Nephron (organoid): ENCODE measurements around the gene CALCOCO1.

Experiments used
- H3K27ac Mint-ChIP-seq, 3 experiments: 2 replicates each; pipeline ENCODE4 v1.8.0; 2020; ENCODE audit warnings: mixed read lengths in 3 of 3, mild to moderate bottlenecking in 2 of 3, moderate library complexity in 1 of 3
- H3K27me3 Mint-ChIP-seq: 2 replicates; pipeline ENCODE4 v1.8.0; 2021; ENCODE audit warnings: low read depth, mild to moderate bottlenecking, moderate library complexity, mixed read lengths
- H3K36me3 Mint-ChIP-seq: 2 replicates; pipeline ENCODE4 v1.8.0; 2020; ENCODE audit warnings: low read depth, mixed read lengths
- H3K4me1 Mint-ChIP-seq: 2 replicates; pipeline ENCODE4 v1.8.0; 2020; ENCODE audit warnings: mixed read lengths
- H3K4me3 Mint-ChIP-seq, 3 experiments: 2 replicates each; pipeline ENCODE4 v1.8.0; 2020; ENCODE audit warnings: mild to moderate bottlenecking in 3 of 3, mixed read lengths in 3 of 3, moderate library complexity in 2 of 3
- H3K9me3 Mint-ChIP-seq: 2 replicates; pipeline ENCODE4 v1.8.0; 2020; ENCODE audit warnings: mixed read lengths
- TF ChIP-seq, protein P1 (sequence below), 3 experiments: fragments of 200-600 bp; sonication (generic); IDR thresholded peaks; one replicate each; pipeline ENCODE4 v1.5.0; 2021; ENCODE audit warnings: antibody characterized with exemption in 3 of 3; ENCODE audit not compliant: unreplicated experiment in 3 of 3

CALCOCO1 gene

DNA sequence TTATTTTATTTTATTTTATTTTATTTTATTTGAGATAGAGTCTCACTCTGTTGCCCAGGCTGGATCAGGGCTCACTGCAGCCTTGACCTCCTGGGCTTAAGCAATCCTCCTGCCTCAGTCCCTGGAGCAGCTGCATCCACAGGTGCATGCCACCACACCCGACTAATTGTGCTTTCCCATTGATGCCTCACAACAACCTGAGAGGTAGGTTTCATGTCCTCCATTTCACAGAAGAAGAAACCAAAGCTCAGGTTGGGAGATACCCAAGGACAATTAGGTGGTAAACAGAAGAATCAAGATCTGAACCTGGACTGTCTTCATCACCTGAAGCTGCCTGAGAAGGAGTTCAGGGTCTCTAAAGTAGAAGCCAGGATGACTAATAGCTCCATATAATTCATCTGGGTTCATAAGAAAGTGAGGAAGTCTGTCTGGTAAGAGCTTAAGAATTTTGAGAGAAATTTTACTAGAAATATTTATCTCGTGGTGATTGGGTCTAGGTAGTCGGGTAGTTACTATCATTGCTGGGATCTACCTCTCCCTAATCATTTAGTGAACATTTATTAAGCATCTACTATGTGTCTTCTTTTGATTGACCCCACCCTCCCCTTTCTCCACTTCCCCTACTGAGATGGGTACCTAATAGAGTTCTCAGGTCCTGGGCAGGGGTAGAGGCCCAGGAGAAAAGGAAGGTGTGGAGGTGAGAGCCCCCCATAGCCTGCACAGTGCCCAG, 28.1 kb downstream of the CALCOCO1 start:
- Mint-ChIP-seq H3K36me3 (no peaks in the 10 kb centered on the region), H3K9me3 (no peaks in the 10 kb centered on the region), H3K4me3 (no peak overlapping the region), H3K27me3 (peaks cover 96% of the 10 kb centered on the region), H3K27ac (no peak overlapping the region), H3K4me1 (peaks cover 58% of the 10 kb centered on the region)
- TF ChIP-seq, protein P1, sequence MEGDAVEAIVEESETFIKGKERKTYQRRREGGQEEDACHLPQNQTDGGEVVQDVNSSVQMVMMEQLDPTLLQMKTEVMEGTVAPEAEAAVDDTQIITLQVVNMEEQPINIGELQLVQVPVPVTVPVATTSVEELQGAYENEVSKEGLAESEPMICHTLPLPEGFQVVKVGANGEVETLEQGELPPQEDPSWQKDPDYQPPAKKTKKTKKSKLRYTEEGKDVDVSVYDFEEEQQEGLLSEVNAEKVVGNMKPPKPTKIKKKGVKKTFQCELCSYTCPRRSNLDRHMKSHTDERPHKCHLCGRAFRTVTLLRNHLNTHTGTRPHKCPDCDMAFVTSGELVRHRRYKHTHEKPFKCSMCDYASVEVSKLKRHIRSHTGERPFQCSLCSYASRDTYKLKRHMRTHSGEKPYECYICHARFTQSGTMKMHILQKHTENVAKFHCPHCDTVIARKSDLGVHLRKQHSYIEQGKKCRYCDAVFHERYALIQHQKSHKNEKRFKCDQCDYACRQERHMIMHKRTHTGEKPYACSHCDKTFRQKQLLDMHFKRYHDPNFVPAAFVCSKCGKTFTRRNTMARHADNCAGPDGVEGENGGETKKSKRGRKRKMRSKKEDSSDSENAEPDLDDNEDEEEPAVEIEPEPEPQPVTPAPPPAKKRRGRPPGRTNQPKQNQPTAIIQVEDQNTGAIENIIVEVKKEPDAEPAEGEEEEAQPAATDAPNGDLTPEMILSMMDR (IDR thresholded peaks at IDR 0.05; ENCODE audit: unreplicated experiment in 3 of 3) = no peak

DNA sequence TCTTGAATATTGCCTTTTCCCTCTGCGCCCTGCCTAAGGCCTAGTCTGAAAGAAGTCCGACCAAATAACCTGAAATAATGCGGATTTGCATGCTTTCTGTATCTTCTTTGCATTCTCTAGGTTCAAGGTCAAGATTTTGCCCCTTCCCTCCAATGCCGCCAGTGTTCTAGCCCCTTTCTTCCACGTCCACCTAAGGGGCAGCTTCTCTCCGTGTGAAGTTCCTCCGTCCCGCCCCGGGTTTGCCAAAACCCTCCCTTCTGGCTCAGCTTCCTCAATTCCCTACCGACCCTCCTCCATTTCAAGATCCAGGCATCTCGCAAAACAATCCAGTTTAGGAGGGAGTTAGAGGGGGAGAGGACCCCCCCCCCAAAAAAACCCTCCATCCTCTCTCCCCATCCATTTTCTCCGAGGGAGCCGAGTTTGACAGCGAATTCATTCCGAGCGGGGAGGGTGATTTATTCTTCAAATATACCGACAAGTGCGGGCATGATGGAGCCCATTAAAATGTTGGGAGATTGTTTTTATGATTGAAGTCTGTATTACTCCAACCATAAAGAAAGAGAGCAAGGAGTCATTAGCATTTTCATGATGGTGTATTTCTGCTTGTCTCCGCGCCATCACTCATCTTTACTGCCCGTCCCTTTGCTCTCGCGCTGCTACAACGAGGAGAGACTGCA, 30.5 kb downstream of the CALCOCO1 start:
- H3K27ac Mint-ChIP-seq = peak overlapping the region; percentile 11 to 79 (median 12)
- peak overlapping the region; percentile 79 for H3K4me3 Mint-ChIP-seq
- H3K36me3 Mint-ChIP-seq = no peaks in the 10 kb centered on the region
- H3K9me3 Mint-ChIP-seq = no peaks in the 10 kb centered on the region
- peaks cover 93% of the 10 kb centered on the region for H3K27me3 Mint-ChIP-seq
- H3K4me1 Mint-ChIP-seq = peaks cover 59% of the 10 kb centered on the region
- TF ChIP-seq, protein P1 (IDR thresholded peaks at IDR 0.05; ENCODE audit: unreplicated experiment in 3 of 3) = no peak

DNA sequence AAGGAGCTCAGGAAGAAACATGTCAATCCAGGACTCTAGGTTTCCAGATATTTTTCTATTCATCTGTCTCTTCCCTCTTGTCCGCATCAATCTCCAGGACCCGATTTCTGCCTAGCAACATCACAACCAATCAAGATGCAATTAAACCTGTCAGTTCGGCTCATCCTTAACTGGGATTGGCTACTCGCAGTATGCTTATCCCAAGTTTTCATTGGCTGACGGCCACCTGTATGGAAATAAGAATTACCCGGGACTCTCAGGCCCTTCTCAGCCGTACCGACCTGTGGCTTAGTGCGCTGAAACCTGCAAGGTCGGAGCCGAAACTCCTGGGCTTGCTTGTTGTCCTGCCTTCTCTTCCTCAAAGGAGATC, 31.0 kb downstream of the CALCOCO1 start:
- H3K4me3 Mint-ChIP-seq = peak overlapping the region; percentile 79
- H3K9me3 Mint-ChIP-seq = no peaks in the 10 kb centered on the region
- peaks cover 56% of the 10 kb centered on the region for H3K4me1 Mint-ChIP-seq
- TF ChIP-seq, protein P1 (IDR thresholded peaks at IDR 0.05; ENCODE audit: unreplicated experiment in 3 of 3) = no peak
- peak overlapping the region; percentile 11 to 79 (median 12) for H3K27ac Mint-ChIP-seq
- H3K27me3 Mint-ChIP-seq = peaks cover 91% of the 10 kb centered on the region
- no peaks in the 10 kb centered on the region for H3K36me3 Mint-ChIP-seq

DNA sequence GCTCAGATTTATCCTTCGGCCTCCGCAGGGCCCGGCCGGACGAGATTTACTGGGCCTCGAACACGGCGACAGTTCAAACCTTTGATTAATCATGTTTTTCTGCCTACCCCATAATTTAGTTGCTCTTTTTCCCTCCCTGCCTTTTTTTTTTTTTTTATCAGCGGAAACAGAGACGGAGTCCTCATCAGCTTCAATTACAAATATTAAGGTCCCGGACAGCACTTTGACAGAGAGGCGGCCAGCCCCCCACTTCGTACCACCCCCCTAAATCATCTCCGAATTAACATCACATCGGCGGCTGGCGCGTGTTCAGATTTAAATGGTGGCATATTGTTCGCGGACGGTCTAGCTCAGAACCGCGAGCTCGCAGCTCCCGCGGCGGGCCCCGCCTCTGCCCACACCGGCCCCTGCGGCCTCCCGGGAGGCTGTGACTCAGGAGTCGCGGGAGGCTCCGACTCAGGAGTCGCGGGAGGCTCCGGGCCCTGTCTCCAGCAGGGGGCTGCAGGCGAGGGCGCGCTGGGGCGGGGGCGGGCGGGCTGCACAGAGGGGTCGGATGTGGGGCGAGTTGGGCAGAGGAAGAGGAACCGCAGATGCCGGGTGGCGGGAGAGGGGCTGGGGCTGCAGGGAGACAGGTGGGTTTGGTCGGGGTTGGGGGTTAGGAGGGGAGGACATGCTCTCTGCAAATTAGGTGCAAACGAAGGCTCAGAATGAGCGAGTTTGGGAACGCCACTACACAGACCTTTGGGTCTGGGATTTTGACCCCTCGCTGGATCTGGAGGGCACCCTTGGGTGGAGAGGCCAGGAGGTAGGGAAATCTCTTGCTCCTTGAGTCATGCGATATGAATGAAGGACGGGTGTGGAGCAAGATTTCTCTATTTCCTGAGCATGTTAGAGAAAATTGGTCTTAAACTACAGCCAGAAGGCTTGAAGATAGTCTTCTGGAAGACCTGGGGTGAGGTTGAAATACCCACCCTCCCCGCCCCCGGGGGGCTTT, 31.8 kb downstream of the CALCOCO1 start:
- Mint-ChIP-seq H3K4me3 (peak overlapping the region; percentile 64 to 77 (median 69)), H3K27ac (peak overlapping the region; percentile 11 to 63 (median 48)), H3K4me1 (peaks cover 53% of the 10 kb centered on the region), H3K36me3 (no peaks in the 10 kb centered on the region), H3K27me3 (peaks cover 84% of the 10 kb centered on the region), H3K9me3 (no peaks in the 10 kb centered on the region)
- TF ChIP-seq, protein P1 (IDR thresholded peaks at IDR 0.05; ENCODE audit: unreplicated experiment in 3 of 3) = peak in 1 of 3 experiments; percentile 10

DNA sequence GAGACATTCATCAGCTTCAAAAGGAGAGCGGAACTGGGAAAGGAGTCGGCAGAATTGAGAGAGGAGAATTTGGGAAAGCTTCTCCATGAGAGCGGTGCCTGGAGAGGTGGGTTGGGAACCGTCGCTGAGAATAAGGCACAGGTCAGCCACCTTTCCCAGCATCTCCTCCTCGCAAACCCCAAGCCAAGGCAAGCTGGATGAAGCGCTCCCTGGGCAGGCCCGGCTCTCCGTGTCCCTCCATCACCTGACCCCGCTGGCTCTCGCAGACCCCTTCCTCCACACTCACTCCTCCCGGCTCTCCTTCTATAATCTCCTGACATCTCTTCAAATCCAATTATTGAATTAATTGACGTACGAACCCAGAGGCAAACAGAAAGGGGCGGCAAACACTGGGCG, 32.5 kb downstream of the CALCOCO1 start:
- no peaks in the 10 kb centered on the region for H3K36me3 Mint-ChIP-seq
- peaks cover 77% of the 10 kb centered on the region for H3K27me3 Mint-ChIP-seq
- H3K4me1 Mint-ChIP-seq = peaks cover 49% of the 10 kb centered on the region
- no peaks in the 10 kb centered on the region for H3K9me3 Mint-ChIP-seq
- H3K27ac Mint-ChIP-seq = peak overlapping the region in 2 of 3 experiments; percentile 48 to 63
- H3K4me3 Mint-ChIP-seq = peak overlapping the region; percentile 51 to 77 (median 59)
- TF ChIP-seq, protein P1 (IDR thresholded peaks at IDR 0.05; ENCODE audit: unreplicated experiment in 3 of 3) = no peak
